ENCODE data around the gene SLCO4A1.

Gene SLCO4A1

GRCh38 chr20:62702895-62703852, 60.9 kb downstream of the SLCO4A1 start:
- peak; percentile 95 for DNase-seq

- no peak for DNase-seq
Measured at GRCh38 chr20:62703853-62704228, 61.5 kb downstream of the SLCO4A1 start.

- DNase-seq, result peak; percentile 97
Measured at GRCh38 chr20:62704341-62704948, 62.1 kb downstream of the SLCO4A1 start.

- DNase-seq, result no peak
Measured at GRCh38 chr20:62705627-62706026, 63.3 kb downstream of the SLCO4A1 start.

GRCh38 chr20:62706344-62706743, 64.0 kb downstream of the SLCO4A1 start:
- DNase-seq, result no peak

- no peak for DNase-seq
Measured at GRCh38 chr20:62706857-62707256, 64.6 kb downstream of the SLCO4A1 start.

GRCh38 chr20:62707276-62707920, 65.1 kb downstream of the SLCO4A1 start:
- no peak for DNase-seq

GRCh38 chr20:62707921-62708521, 65.7 kb downstream of the SLCO4A1 start:
- no peak for DNase-seq

- no peak for DNase-seq
Measured at GRCh38 chr20:62708591-62709536, 66.6 kb downstream of the SLCO4A1 start, which contains the start of gene NTSR1. Gene NTSR1, plus strand, starts transcription at chr20:62708836. Its CDS starts 372 bp downstream, at chr20:62709208.

GRCh38 chr20:62709537-62709905, 67.2 kb downstream of the SLCO4A1 start:
- DNase-seq, result no peak

GRCh38 chr20:62710221-62710885, 68.0 kb downstream of the SLCO4A1 start:
- DNase-seq, result no peak

- no peak for DNase-seq
Measured at GRCh38 chr20:62710886-62711702, 68.8 kb downstream of the SLCO4A1 start.

- DNase-seq, result no peak
Measured at GRCh38 chr20:62711703-62712101, 69.4 kb downstream of the SLCO4A1 start.

- no peak for DNase-seq
Measured at GRCh38 chr20:62712606-62713005, 70.3 kb downstream of the SLCO4A1 start.

- DNase-seq, result no peak
Measured at GRCh38 chr20:62714006-62714405, 71.7 kb downstream of the SLCO4A1 start.

- DNase-seq, result no peak
Measured at GRCh38 chr20:62714799-62715198, 72.5 kb downstream of the SLCO4A1 start.

GRCh38 chr20:62715201-62715600, 72.9 kb downstream of the SLCO4A1 start:
- no peak for DNase-seq

- peak; percentile 30 for DNase-seq
Measured at GRCh38 chr20:62716198-62716940, 74.1 kb downstream of the SLCO4A1 start.

GRCh38 chr20:62716941-62717310, 74.6 kb downstream of the SLCO4A1 start:
- DNase-seq, result no peak

GRCh38 chr20:62717933-62718332, 75.6 kb downstream of the SLCO4A1 start:
- DNase-seq, result no peak
